Measurements from ENCODE around the gene RMRP. TPM values are rescaled to one million over a fixed set of nuclear protein-coding genes. Genes with fewer than 3 reads are reported as not detected.

Gene RMRP
- total RNA-seq, 1 experiment from 2014 or later = 13,506 TPM

DNA sequence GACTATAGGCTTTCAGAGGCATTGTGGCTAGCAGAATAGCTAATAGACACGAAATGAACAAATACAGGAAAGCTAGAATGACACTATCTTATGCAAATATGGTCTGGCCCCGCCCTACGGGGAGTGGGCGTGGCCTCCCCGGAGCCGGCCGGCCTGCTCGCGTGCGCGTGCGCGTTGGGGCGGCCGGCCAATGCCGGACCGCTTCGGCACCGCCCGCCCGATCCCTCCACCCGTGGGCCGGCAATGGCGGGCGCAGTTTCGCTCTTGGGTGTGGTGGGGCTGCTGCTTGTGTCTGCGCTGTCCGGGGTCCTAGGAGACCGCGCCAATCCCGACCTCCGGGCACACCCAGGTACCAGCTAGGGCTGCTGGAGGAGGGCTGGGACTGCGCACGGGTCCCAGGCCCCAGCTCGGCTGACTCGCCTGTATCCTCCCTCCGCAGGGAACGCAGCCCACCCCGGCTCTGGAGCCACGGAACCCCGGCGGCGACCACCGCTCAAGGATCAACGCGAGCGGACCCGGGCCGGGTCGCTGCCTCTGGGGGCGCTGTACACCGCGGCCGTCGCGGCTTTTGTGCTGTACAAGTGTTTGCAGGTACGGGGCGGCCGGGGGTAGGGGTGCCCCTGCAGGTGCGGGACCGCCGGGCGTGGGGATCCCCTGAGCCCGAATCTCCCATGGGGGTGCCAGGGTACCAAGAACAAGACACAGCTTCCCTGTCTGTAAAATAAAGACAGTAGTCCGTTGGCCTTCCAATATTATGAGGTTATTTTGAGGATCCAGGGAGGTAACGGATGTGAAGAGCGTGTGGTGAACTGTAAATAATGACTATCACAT, 533 bp upstream of the RMRP start, which contains the start of gene CCDC107:
TSS of gene CCDC107 (plus strand) at position 156 of the 831 bp plus-strand sequence. CDS start at position 244, 88 bp downstream.
- Histone ChIP-seq H3K9me2 (ENCODE audit: insufficient read depth) (no peaks in the 10 kb centered on the region), H4K20me1 (ENCODE audit: insufficient read depth) (no peaks in the 10 kb centered on the region), H3K4me3 (peak within 1 kb of the TSS; percentile 72), H2AFZ (peak within 1 kb of the TSS; percentile 78), H3K27me3 (ENCODE audit: insufficient read depth, low read depth) (no peaks in the 10 kb centered on the region), H3K9me3 (ENCODE audit: insufficient read depth, low read depth) (no peaks in the 10 kb centered on the region), H3K79me2 (ENCODE audit: low read depth) (no peaks in the 10 kb centered on the region), H3K4me2 (peak within 1 kb of the TSS; percentile 80), H3K4me1 (replicated peaks; ENCODE audit: insufficient read depth) (peaks cover 19% of the 10 kb centered on the region), H3F3A (ENCODE audit: insufficient read depth, low read depth) (peaks cover 22% of the 10 kb centered on the region; the same call in 1 of the 2 replicates), H3K27ac (peak within 1 kb of the TSS; percentile 94), H3K36me3 (ENCODE audit: low read depth) (no peaks in the 10 kb centered on the region)
- intact Hi-C loops (cut with micrococcal nuclease; ENCODE audit: unreplicated experiment) = loop anchor here (1.0 to 5.0 kb wide), 4 partner anchors 39 to 249 kb away; partner anchors contain the start of genes CREB3, HRCT1, SPAAR and TESK1
- POLR2A ChIA-PET (ENCODE audit: unreplicated experiment) = interaction anchor here (0.5 to 1.9 kb wide), 4 partner anchors 74 to 1010 kb away, joined by 3 to 28 read pairs (median 8); partner anchors contain the start of genes CREB3, TLN1 and VCP
- TSS peak; percentile 57 for BruUV-seq (replicated peaks)
- CTCF ChIA-PET = interaction anchor here (0.6 kb wide), 1 partner anchor 954 kb away, joined by 6 read pairs; no protein-coding TSS in a partner anchor
- TF ChIP-seq EZH2 (IDR thresholded peaks at IDR 0.05; ENCODE audit: low read depth) = no peak
- TF ChIP-seq, protein P1, sequence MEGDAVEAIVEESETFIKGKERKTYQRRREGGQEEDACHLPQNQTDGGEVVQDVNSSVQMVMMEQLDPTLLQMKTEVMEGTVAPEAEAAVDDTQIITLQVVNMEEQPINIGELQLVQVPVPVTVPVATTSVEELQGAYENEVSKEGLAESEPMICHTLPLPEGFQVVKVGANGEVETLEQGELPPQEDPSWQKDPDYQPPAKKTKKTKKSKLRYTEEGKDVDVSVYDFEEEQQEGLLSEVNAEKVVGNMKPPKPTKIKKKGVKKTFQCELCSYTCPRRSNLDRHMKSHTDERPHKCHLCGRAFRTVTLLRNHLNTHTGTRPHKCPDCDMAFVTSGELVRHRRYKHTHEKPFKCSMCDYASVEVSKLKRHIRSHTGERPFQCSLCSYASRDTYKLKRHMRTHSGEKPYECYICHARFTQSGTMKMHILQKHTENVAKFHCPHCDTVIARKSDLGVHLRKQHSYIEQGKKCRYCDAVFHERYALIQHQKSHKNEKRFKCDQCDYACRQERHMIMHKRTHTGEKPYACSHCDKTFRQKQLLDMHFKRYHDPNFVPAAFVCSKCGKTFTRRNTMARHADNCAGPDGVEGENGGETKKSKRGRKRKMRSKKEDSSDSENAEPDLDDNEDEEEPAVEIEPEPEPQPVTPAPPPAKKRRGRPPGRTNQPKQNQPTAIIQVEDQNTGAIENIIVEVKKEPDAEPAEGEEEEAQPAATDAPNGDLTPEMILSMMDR (conservative IDR thresholded peaks at IDR 0.05) = peak; percentile 56; the same call in 1 of the 2 replicates
- DNase-seq = peak; percentile 50 to 72

DNA sequence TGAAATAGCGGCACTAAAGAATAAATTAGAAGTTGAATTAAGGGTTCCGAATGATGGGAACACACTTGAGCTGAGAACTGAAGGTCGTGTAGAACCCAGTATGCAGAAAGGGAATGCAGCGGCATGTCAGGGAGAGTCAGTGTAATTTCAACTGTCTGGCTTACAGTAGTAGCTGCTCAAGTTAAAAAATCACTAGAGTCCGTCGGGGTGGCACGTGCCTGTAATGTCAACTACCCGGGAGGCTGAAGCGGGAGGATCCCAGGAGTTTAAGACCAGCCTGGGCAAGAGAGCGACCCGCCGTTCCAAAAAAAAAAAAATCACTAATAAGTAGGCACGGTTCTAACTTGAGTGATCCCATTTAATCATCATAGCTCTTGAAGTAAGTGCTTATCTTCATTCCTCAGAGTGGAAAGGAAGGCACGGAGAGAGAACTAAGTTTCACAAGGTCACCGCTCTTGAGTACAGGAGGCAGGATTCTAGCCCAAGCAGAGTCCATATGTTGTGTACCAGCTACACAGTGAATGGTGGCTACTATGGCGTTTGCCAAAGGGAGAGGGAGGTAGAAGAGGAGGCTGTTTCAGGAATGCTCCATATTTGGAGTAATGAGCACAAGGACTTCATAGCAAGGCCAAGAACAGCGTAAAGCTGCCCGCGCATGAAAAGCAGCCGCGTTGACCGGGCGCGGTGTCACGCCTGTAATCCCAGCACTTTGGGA, 831 bp downstream of the RMRP start:
- peak overlapping the region; percentile 45; the same call in 1 of the 2 replicates for H3K4me3 ChIP-seq
- peak overlapping the region; percentile 78 for H2AFZ ChIP-seq
- peak overlapping the region; percentile 80 for H3K4me2 ChIP-seq
- H3K9me2 ChIP-seq (ENCODE audit: insufficient read depth) = no peaks in the 10 kb centered on the region
- peaks cover 32% of the 10 kb centered on the region for H3K4me1 ChIP-seq (replicated peaks; ENCODE audit: insufficient read depth)
- ChIA-PET POLR2A (ENCODE audit: unreplicated experiment) (interaction anchor here (0.6 to 1.9 kb wide), 2 partner anchors 9 to 75 kb away, joined by 7 to 28 read pairs; partner anchors contain the start of genes CREB3 and TLN1), CTCF (interaction anchor here (0.5 to 0.6 kb wide), 4 partner anchors 32 to 953 kb away, joined by 3 to 6 read pairs (median 5); partner anchors contain the start of gene TPM2)
- intact Hi-C loops (cut with micrococcal nuclease; ENCODE audit: unreplicated experiment) = loop anchor here (5.0 kb wide), 2 partner anchors 40 to 250 kb away; partner anchors contain the start of genes HRCT1 and SPAAR
- no peaks in the 10 kb centered on the region for H4K20me1 ChIP-seq (ENCODE audit: insufficient read depth)
- peak overlapping the region; percentile 94 for H3K27ac ChIP-seq
- H3K79me2 ChIP-seq (ENCODE audit: low read depth) = no peaks in the 10 kb centered on the region
- no peaks in the 10 kb centered on the region for H3K27me3 ChIP-seq (ENCODE audit: insufficient read depth, low read depth)
- no peaks in the 10 kb centered on the region for H3K36me3 ChIP-seq (ENCODE audit: low read depth)
- no peak for TF ChIP-seq EZH2 (IDR thresholded peaks at IDR 0.05; ENCODE audit: low read depth)
- TF ChIP-seq, protein P1 (conservative IDR thresholded peaks at IDR 0.05) = no peak
- peaks cover 32% of the 10 kb centered on the region; the same call in 1 of the 2 replicates for H3F3A ChIP-seq (ENCODE audit: insufficient read depth, low read depth)
- peak in 1 of 2 experiments; percentile 35 for DNase-seq
- BruUV-seq (replicated peaks) = no TSS peak
- H3K9me3 ChIP-seq (ENCODE audit: insufficient read depth, low read depth) = no peaks in the 10 kb centered on the region

DNA sequence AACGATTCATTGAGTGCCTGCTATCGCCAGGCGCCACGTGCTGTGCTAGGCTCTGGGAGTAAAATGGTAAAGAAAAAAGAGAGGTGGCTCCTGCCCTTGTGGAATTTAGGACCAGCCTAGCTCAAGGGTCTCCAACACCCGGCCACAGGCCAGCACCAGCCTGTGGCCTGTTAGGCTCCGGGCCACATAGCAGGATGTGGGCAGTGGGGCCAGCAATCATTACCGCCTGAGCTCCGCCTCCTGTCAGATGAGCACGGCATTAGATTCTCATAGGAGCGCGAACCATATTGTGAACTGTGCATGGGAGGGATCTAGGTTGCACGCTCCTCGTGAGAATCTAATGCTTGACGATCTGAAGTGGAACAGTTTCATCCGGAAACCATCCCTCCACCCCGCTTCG, 1.5 kb downstream of the RMRP start:
- H3K9me2 ChIP-seq (ENCODE audit: insufficient read depth) = no peaks in the 10 kb centered on the region
- DNase-seq = no peak
- TF ChIP-seq, protein P1 (conservative IDR thresholded peaks at IDR 0.05) = no peak
- no peak for TF ChIP-seq EZH2 (IDR thresholded peaks at IDR 0.05; ENCODE audit: low read depth)
- intact Hi-C loops (cut with micrococcal nuclease; ENCODE audit: unreplicated experiment) = loop anchor here (5.0 kb wide), 2 partner anchors 41 to 251 kb away; partner anchors contain the start of genes HRCT1 and SPAAR
- no peaks in the 10 kb centered on the region for H3K36me3 ChIP-seq (ENCODE audit: low read depth)
- no peaks in the 10 kb centered on the region for H3K27me3 ChIP-seq (ENCODE audit: insufficient read depth, low read depth)
- ChIA-PET POLR2A (ENCODE audit: unreplicated experiment) (interaction anchor here (1.9 kb wide), 1 partner anchor 76 kb away, joined by 28 read pairs; the partner anchor contains the start of genes CREB3 and TLN1), CTCF (interaction anchor here (0.6 kb wide), 1 partner anchor 307 kb away, joined by 3 read pairs; no protein-coding TSS in a partner anchor)
- H3K4me3 ChIP-seq = no peak overlapping the region
- H3F3A ChIP-seq (ENCODE audit: insufficient read depth, low read depth) = peaks cover 32% of the 10 kb centered on the region; the same call in 1 of the 2 replicates
- no peak overlapping the region for H3K4me2 ChIP-seq
- peaks cover 39% of the 10 kb centered on the region for H3K4me1 ChIP-seq (replicated peaks; ENCODE audit: insufficient read depth)
- no peaks in the 10 kb centered on the region for H3K79me2 ChIP-seq (ENCODE audit: low read depth)
- no peak overlapping the region for H2AFZ ChIP-seq
- no peaks in the 10 kb centered on the region for H4K20me1 ChIP-seq (ENCODE audit: insufficient read depth)
- H3K27ac ChIP-seq = no peak overlapping the region
- BruUV-seq (replicated peaks) = no TSS peak
- no peaks in the 10 kb centered on the region for H3K9me3 ChIP-seq (ENCODE audit: insufficient read depth, low read depth)

All from PC-9 (cell line).